Stimulated activated CD8-positive, alpha-beta memory T cell treated with anti-CD3 and anti-CD28 coated beads, Interleukin-2, amount 100 ng/mL, for 48 hours (primary cell): ENCODE results near the gene NAA10.
"Not testable (repeated sequence)": the region's sequence is repeated elsewhere in the genome, so short reads cannot be mapped to it uniquely, and the experiment has no call there.

Experiments used
- DNase-seq, 2 donors: peaks; one replicate each; pipeline ENCODE4 v3.0.0-alpha.2; 2020; ENCODE audit warnings: low read depth in 2 of 2

NAA10 gene

GRCh38 chrX:153934762-153935325, at the start of gene NAA10:
Gene NAA10 (minus strand): TSS chrX:153935037. CDS start chrX:153934904, 133 bp downstream.
- peak; percentile 44 to 65 for DNase-seq

- no peak for DNase-seq
Observed at GRCh38 chrX:153983321-153983801, 48.5 kb upstream of the NAA10 start.

- DNase-seq = peak; percentile 42 to 58
Observed at GRCh38 chrX:153981771-153982533, 47.1 kb upstream of the NAA10 start.

GRCh38 chrX:153981231-153981630, 46.4 kb upstream of the NAA10 start:
- no peak for DNase-seq

DNA sequence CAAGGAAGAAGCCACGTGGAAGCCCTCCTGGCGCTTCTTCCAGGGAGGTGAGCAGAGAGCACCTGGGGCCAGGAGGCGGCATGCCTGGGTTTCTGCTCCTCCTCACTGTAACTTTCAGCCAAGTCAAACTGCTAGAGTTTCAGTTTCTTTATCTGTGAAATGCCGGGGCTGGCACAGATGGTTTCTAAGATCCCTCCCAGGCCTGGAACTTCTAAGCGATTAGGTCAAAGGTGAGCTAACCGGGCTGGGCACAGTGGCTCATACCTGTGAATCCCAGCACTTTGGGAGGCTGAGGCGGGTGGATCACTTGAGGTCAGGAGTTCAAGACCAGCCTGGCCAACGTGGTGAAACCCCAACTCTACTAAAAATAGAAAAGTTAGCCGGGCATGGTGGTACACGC, 45.6 kb upstream of the NAA10 start:
- DNase-seq = not testable (repeated sequence)

DNA sequence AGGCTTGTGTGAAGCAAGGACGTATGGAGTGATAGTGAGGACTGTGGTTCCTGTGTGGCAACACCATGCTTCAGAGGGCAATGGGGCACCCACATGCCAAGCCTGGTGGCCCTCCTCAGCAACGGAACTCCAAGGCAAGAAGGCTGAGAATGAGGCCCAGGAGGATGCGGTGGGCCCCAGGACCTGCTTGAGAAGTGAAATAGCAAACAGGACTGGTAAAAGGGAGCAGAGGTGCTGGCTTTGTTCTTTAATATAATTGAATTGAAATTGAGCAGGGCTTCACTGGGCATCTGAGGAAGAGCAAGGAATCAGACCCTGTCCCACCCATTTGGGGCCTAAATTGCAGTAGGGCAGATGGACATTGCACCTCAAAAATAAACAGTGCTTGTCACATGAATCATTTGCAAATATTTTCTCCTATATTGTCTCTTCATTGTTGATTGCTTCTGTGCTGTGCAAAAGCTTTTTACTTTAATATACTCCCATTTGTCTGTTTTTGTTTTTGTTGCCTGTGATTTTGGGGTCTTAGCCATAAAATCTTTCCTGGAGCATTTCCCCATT, 40.0 kb upstream of the NAA10 start:
- DNase-seq = no peak

- no peak for DNase-seq
Observed at GRCh38 chrX:153974003-153974725, 39.3 kb upstream of the NAA10 start.

DNA sequence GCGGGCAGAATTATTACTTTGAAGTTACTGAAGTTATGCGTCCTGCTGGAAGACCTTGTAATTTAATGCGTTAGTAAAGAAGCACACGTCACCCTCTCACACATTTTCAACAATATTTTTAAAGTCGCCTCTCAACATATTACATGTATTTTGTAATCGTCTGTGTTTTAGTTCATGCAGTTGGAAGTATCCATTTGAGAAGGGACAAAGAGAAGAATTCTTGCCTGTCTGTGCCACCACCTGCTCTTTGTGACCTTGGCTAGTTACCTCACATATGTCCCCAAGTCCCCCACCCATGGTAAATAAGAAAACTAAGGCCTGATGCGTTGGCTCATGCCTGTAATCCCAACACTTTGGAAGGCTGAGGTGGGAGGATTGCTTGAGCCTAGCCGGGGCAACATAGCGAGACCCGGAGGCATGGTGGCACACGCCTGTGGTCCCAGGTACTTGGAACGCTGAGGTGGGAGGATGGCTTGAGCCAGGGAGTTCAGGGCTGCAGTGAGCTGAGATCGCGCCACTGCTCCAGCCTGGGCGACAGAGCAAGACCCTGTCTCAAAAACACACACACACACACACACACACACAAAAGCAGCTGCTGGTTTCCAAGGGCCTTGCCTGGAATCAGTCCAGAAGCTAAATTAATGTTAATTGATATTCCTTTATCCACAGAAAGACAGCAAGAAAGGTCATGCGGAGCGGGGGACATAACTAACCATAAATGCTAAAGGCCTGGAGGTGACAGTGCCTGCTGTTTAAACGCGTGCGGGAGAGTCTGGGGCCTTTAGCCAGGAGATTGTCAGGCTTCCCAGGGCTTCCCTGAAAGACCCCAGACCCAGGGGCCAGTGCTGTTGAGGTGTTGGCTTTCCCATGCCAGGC, 38.5 kb upstream of the NAA10 start:
- no peak for DNase-seq

- DNase-seq = peak; percentile 74 to 87
Observed at GRCh38 chrX:153972368-153973126, 37.7 kb upstream of the NAA10 start, which contains the start of gene TMEM187. Gene TMEM187 (plus strand): TSS chrX:153972754. CDS start chrX:153982063, 9,309 bp downstream.

DNA sequence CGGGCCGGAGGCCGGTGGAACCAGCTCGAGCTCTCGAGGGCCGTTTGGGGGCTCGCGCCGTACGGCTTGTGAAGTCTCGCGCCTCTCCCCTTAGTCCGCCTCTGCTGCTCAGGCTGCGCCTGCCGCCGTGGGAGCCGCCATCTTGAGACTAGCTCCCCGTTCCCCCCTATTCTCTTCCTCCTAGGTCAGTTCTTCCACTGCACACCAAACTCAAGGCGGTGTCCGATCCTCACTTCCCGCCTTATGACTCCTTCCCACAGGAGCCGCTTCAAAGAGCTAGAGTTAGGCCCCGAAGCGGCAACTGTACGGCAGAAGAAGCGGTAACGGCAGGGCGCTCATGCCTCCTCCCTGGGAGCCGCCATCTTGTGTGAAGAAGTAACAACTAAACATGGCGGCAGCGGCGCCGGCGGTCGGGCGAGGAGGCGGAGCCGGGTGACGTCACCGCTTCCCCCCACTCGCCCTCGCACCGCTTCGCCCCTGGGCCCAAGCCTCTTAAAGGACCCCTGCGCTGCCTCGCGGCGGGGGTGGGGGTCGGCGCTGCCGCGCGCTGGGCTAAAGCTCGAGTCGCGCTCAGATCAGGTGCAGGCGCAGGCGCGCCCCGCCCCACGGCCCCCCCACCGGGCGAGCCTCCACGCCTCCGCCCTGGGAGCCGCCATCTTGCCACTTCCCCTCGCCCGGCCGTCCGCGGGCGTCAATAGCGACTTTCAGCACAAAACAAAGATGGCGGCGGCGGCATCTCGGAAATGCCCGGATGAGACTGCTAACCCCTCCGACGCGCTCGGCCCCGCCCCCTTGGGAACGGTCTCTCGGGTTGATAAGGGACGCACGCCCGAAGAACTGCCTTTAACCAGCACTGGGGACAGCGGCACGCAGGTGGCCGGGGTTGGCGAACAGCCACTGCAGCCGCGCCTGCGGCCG, 36.9 kb upstream of the NAA10 start, which contains the start of gene HCFC1:
Gene HCFC1 (minus strand): TSS at position 369 of the 918 bp plus-strand sequence. CDS start 978 bp downstream, outside the sequence.
- peak; percentile 79 to 87 for DNase-seq

- peak; percentile 71 to 86 for DNase-seq
Observed at GRCh38 chrX:153971124-153971449, 36.2 kb upstream of the NAA10 start.

GRCh38 chrX:153970357-153971123, 35.7 kb upstream of the NAA10 start:
- no peak for DNase-seq

GRCh38 chrX:153969904-153970356, 35.1 kb upstream of the NAA10 start:
- DNase-seq = no peak

DNA sequence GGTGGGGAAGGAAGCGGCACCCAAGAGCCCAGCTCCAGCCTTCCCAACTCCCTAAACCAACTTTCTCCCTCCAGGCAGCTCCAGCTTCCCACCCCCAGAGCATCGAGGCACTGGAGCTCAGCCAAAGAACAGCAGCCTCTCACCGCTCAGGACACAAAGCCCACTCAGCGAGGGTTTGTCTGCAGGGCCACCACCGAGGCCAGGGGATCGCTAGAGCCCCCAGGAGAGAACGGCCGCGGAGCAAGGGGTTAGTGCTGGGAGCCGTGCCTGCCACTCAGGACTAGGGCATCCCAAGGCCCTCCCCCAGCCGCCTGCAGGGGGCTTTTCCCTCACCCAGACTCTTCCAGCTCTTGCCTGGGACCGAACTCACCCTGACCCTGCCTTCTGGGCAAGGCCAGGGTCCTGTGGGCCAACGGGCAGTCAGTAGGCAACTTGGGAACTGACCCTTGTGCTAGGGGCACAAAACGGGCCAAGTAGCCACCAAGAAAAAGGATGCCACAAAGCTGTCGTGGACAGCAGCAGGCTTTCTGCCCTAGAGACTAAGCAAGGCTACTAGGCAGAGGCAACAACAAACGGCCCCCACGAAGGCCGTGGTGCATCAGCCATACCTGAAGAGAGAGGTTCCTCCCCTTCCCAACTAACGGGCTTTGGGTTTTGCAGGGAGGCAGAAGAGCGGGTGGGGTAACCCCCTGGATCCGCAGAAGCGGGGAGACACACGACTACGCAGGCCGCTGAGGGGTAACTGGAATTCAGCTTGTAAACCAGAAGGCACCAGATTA, 34.5 kb upstream of the NAA10 start:
- DNase-seq = no peak

DNA sequence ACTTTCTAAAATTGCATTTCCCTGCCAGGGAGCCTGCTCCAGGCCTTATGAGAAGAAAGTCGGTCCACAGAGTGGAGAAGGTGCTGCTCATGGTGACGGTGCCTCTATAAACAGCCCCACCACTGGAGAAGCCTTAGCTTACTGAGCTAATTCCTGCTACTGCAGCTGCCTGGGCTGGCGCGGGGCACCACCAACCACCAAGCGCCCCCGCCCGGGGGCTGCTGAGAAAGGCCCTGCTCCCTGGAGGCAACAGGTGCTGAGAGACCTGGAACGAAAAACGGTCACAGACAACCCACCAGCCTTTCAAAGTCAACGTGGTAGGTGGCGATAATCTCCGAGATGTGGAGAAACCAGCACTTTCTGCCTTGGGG, 33.9 kb upstream of the NAA10 start:
- no peak for DNase-seq

GRCh38 chrX:153968255-153968654, 33.4 kb upstream of the NAA10 start:
- DNase-seq = no peak

DNA sequence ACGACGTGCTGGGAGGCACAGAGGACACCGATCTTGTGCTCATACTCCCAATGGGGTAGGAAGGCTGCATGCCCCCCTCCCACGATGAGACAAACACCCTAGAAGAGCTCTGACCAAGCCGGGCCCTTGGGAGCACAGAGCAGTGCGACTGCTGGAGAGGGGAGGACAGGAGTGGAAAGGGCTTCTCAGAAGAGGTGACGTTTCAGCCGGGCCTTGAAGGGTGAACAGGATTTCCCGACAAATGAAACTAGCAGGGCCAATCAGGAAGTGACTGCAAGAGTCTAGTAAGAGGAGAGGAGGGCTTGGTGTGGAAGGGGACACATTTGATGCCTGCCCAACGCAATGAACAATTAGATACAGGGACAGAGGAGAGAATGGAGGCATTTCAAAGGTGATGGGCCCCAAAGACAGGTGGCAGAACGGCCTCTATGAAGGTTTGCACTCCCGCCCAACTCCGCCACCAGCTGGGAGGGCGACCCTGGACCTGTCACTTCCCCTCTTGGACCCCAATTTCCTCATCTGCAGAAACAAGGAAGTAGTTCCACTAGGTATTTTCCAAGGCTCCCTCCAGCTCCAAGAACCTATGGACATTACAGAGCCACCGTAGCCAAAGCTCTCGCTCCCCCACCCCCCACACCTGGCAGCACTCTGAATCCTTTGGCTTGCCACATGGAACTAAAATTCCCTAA, 32.8 kb upstream of the NAA10 start:
- no peak for DNase-seq
